GM10266 (cell line): ENCODE data around the gene MLLT3.

Experiments
- DNase-seq: peaks from one replicate; pipeline ENCODE4 v3.0.0; 2012; ENCODE audit errors: extremely low spot score
- TF ChIP-seq, protein P1 (sequence below): IDR thresholded peaks from 2 replicates; pipeline ENCODE4 v1.5.1; 2012; ENCODE audit warnings: mild to moderate bottlenecking, low read depth; ENCODE audit not compliant: control insufficient read depth, insufficient read depth; ENCODE audit errors: missing control alignments

Gene MLLT3

DNA sequence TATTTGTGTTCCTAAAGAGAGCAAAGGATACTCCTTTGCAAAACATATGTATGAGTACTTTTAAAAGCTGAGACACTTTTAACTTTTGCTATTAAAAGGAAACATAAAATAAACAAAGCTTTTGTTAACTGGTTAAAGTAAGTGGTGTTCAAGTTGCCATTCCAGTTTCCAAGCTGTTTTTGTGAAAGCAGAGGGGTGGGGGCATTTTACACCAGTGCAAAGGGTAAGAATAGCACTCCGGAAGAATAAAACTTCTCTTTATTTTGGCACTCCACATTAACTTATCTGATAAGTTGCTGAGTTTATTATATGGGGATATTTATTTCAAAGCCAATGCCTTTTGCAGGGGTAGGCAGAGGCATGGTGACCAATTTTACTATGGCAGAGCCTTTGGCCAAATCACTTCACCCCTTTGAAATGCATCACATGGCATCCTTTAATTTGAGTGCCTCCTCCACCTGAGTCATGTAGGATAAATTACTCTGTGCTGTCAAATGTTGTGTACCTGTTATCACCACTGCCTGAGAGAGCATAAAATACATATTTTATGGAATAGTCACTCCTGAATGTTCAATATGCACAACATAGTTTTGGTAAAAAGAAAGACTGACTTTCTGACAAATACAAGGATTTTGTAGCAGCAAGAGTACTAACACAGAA, 62.9 kb downstream of the MLLT3 start:
- TF ChIP-seq, protein P1, sequence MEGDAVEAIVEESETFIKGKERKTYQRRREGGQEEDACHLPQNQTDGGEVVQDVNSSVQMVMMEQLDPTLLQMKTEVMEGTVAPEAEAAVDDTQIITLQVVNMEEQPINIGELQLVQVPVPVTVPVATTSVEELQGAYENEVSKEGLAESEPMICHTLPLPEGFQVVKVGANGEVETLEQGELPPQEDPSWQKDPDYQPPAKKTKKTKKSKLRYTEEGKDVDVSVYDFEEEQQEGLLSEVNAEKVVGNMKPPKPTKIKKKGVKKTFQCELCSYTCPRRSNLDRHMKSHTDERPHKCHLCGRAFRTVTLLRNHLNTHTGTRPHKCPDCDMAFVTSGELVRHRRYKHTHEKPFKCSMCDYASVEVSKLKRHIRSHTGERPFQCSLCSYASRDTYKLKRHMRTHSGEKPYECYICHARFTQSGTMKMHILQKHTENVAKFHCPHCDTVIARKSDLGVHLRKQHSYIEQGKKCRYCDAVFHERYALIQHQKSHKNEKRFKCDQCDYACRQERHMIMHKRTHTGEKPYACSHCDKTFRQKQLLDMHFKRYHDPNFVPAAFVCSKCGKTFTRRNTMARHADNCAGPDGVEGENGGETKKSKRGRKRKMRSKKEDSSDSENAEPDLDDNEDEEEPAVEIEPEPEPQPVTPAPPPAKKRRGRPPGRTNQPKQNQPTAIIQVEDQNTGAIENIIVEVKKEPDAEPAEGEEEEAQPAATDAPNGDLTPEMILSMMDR, result no peak
- no peak for DNase-seq

DNA sequence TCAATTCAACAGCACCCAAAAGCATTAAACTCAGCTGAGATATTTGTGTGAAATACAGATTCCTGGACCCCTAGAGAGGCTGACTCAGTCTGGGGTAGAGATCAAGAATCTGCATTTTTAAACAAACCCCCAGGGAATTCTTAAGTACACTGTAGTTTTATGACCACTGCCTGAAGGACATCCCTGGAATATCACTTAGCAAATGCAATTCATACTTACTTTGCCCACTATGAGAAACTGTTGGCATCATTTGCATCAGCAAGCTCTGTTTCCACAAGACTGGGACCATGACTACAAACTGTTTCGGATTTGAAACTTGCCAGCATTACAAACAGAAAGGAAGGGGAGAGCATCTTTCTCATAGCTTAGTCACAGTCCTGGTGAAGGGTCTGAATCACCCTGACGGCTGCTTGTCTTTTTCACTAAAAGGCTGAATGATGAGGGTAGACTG, 63.7 kb downstream of the MLLT3 start:
- TF ChIP-seq, protein P1, result no peak
- DNase-seq, result no peak

GRCh38 chr9:20557890-20558565, 64.3 kb downstream of the MLLT3 start:
- no peak for DNase-seq
- TF ChIP-seq, protein P1, result no peak

GRCh38 chr9:20557285-20557684, 65.0 kb downstream of the MLLT3 start:
- DNase-seq, result no peak
- TF ChIP-seq, protein P1, result no peak

DNA sequence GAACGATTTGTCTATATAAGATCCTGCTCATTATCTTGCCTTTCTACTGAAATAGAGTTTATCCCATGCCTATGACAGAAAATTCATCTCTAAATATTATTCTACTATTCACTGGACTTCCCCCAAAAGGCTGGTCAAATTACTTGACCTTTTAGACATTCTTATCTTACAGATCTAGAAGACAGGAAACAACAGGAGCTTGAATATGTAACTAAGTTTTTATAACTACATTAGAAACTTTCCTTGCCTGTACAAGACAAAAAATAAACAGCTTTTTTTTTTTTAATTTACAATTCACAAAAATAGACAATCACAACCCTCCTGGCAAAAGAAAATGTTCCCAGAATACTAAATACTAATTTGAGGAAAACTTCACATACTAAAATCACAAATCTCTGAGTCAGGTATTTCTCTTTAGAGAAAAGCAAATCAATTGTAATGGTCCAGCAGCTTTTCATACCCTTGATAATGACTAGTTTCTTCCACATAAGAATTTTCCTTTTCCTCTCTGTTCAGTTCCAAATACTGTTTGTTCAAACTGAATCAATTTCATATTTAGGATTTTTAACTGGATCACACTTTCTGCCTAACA, 68.6 kb downstream of the MLLT3 start:
- TF ChIP-seq, protein P1, result no peak
- DNase-seq, result no peak

GRCh38 chr9:20552874-20553557, 69.3 kb downstream of the MLLT3 start:
- no peak for DNase-seq
- TF ChIP-seq, protein P1, result no peak

DNA sequence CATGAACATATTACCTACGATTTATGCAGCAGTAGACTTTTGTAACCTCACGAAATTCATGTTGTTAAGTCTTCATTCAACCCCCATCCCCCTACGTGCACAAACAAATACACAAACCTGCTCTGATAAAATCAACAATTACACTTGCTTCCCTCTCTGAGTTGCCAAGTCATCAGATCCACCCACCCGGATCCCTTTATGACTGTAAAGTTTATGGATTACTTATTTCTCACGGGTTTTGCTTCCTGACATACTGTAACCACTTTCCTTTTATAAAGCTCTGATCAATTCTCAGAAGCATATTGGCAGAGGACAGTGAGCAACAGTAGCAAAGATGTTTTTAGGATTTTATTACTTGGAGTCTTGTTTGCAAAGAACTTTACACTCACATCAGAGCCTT, 70.5 kb downstream of the MLLT3 start:
- TF ChIP-seq, protein P1, result no peak
- DNase-seq, result no peak
